HepG2 (cell line): Measurements from ENCODE around the gene NOP14. TPM values are rescaled to one million over a fixed set of nuclear protein-coding genes. Genes with fewer than 3 reads are reported as not detected.

Source experiments
- BRCA1 ChIP-seq: sonication (generic); formaldehyde crosslinking; IDR thresholded peaks from 2 replicates; pipeline ENCODE4 v1.4.0; 2020; ENCODE audit warnings: missing genetic modification reagents
- EED ChIP-seq: sonication (generic); formaldehyde crosslinking; IDR thresholded peaks from 2 replicates; pipeline ENCODE4 v1.5.0; 2020; ENCODE audit warnings: mild to moderate bottlenecking, missing genetic modification reagents
- FOSL2 ChIP-seq: sonication (generic); formaldehyde crosslinking; IDR thresholded peaks from 2 replicates; pipeline ENCODE4 v1.4.0; 2020; ENCODE audit warnings: missing genetic modification reagents
- HBP1 ChIP-seq: IDR thresholded peaks from 2 replicates; pipeline ENCODE4 v1.6.1; 2016; ENCODE audit warnings: low read depth, control low read depth
- HDAC2 ChIP-seq: sonication (generic); formaldehyde crosslinking; IDR thresholded peaks from 2 replicates; pipeline ENCODE4 v1.4.0; 2020; ENCODE audit warnings: missing genetic modification reagents
- IRX3 ChIP-seq: sonication (generic); formaldehyde crosslinking; IDR thresholded peaks from 2 replicates; pipeline ENCODE4 v1.8.1; 2023; ENCODE audit warnings: mild to moderate bottlenecking, low read depth, missing genetic modification reagents, borderline replicate concordance
- KAT7 ChIP-seq: IDR thresholded peaks from 2 replicates; pipeline ENCODE4 v1.6.1; 2018; ENCODE audit warnings: borderline replicate concordance, missing compliant biosample characterization
- KDM2A ChIP-seq: sonication (generic); formaldehyde crosslinking; IDR thresholded peaks from 2 replicates; pipeline ENCODE4 v1.4.0; 2020; ENCODE audit warnings: low read depth, missing genetic modification reagents, borderline replicate concordance
- NFE2 ChIP-seq: sonication (generic); formaldehyde crosslinking; IDR thresholded peaks from 2 replicates; pipeline ENCODE4 v1.4.0; 2020; ENCODE audit warnings: missing genetic modification reagents
- POLR2AphosphoS2 ChIP-seq: IDR thresholded peaks from 2 replicates; pipeline ENCODE4 v1.6.1; 2011; ENCODE audit warnings: low read depth, low read length, improper control_type of control experiment
- POLR2AphosphoS5 ChIP-seq: IDR thresholded peaks from 2 replicates; pipeline ENCODE4 v1.6.1; 2012; ENCODE audit warnings: low read depth, low read length
- RBM39 ChIP-seq: fragments of 200-400 bp; formaldehyde crosslinking; IDR thresholded peaks from one replicate; pipeline ENCODE4 v1.6.1; 2018; ENCODE audit warnings: antibody characterized with exemption, mild to moderate bottlenecking, low read depth, low read length; ENCODE audit not compliant: poor library complexity, severe bottlenecking
- SALL1 ChIP-seq: sonication (generic); formaldehyde crosslinking; IDR thresholded peaks from 2 replicates; pipeline ENCODE4 v1.8.0; 2022; ENCODE audit warnings: mild to moderate bottlenecking, missing genetic modification reagents
- TBL1XR1 ChIP-seq: fragments of 150-350 bp; IDR thresholded peaks from 2 replicates; pipeline ENCODE4 v1.6.1; 2014; ENCODE audit warnings: borderline replicate concordance, low read length; ENCODE audit not compliant: partially characterized antibody
- TEAD3 ChIP-seq: optimal IDR thresholded peaks from 2 replicates; pipeline ENCODE3; 2016; ENCODE audit warnings: borderline replicate concordance
- ZBTB4 ChIP-seq: sonication (generic); formaldehyde crosslinking; IDR thresholded peaks from 2 replicates; pipeline ENCODE4 v1.4.0; 2020; ENCODE audit warnings: missing genetic modification reagents, mild to moderate bottlenecking, borderline replicate concordance
- ZNF180 ChIP-seq: sonication (generic); formaldehyde crosslinking; IDR thresholded peaks from 2 replicates; pipeline ENCODE4 v1.4.0; 2020; ENCODE audit warnings: low read depth, missing genetic modification reagents, borderline replicate concordance
- ZNF430 ChIP-seq: sonication (generic); formaldehyde crosslinking; IDR thresholded peaks from 2 replicates; pipeline ENCODE4 v1.9.0; 2021; ENCODE audit warnings: mild to moderate bottlenecking, missing genetic modification reagents
- ZNF562 ChIP-seq: sonication (generic); formaldehyde crosslinking; IDR thresholded peaks from 2 replicates; pipeline ENCODE4 v1.8.0; 2022; ENCODE audit warnings: missing genetic modification reagents, borderline replicate concordance
- ZNF687 ChIP-seq: sonication (generic); formaldehyde crosslinking; IDR thresholded peaks from 2 replicates; pipeline ENCODE4 v1.5.1; 2020; ENCODE audit warnings: mild to moderate bottlenecking, missing genetic modification reagents, moderate library complexity
- ZSCAN25 ChIP-seq: sonication (generic); formaldehyde crosslinking; IDR thresholded peaks from 2 replicates; pipeline ENCODE4 v1.8.0; 2022; ENCODE audit warnings: mild to moderate bottlenecking, missing genetic modification reagents
- polyA plus RNA-seq, 8 experiments: library from polyadenylated mRNA; depleted of rRNA in 3 of 8; stranded (reverse) in 7 of 8; unstranded in 1 of 8; fragments of >200 nt; fragmentation: Illumina TruSeq in 4 of 8; extraction: Trizol in 4 of 8; gene quantifications; 2 replicates each; pipeline versions ENCODE4 v1.2.1 to v1.2.3, GENCODE V29; 2011 to 2016; ENCODE audit warnings: low read depth in 4 of 8, missing spikeins in 1 of 8, mixed read lengths in 1 of 8; ENCODE audit not compliant: insufficient read depth in 1 of 8
- total RNA-seq, 5 experiments: library from RNA; depleted of rRNA; stranded (reverse); fragments of >200 nt; fragmentation: Illumina TruSeq; extraction: Trizol; gene quantifications; 2 replicates each; pipeline ENCODE4 v1.2.3, GENCODE V29; 2016; ENCODE audit warnings: low read depth in 1 of 5

The NOP14 gene
- total and polyA plus RNA-seq, 2 of the 13 experiments (the other 11 are each of a cell fraction or from before 2014, with no cell fraction given): 6.9 to 47.9 TPM

DNA sequence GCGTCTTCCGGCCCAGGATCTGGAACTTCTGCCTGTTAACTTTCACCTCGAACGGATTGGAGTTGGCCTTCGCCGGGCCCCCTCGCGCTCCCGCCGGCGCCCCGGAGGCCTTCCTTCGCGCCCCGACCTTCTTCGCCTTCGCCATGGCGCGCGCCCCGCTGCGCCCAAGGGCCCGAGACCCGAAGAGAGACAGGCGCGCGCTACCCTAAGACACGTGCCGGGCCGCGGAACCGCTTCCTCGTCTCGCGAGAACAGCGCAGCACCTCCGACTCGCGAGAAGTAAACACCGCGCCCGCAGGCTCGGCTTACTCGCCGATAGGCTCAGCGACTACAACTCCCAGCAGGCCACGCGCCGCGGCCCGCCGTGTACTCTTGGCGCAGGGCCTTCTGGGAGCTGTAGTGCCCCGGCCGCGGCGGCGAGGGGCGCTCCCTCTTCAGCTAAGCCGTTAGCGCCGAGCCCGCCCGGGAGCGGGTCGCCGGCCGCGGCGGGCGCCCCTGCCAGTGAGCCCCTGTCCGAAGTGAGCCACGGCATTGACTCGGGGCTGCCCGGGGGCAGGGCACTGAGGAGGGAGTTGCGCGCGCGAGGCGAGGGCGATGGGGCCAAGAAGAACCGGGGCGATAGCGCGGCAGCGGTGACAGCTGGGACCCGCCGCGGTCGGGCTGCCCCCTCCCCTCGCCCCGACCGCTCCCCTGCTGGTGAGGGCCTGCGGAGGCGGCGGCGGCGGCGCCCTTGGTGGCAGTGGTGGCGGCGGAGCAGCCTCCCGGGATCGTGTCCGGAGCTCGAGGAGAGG, at the start of gene NOP14, which contains the start of gene GRK4 (continued):
- TF ChIP-seq ZNF180 (CRISPR knock-in tag) (no peak), HBP1 (peak; percentile 82; the same call in 1 of the 2 replicates), KAT7 (CRISPR knock-in tag) (peak; percentile 75; the same call in 1 of the 2 replicates), ZBTB4 (peak; percentile 69; the same call in 1 of the 2 replicates), KDM2A (peak; percentile 95), BRCA1 (CRISPR knock-in tag) (peak; percentile 97), EED (CRISPR knock-in tag) (peak; percentile 97), POLR2AphosphoS2 (no peak), TEAD3 (CRISPR knock-in tag) (peak; percentile 85), NFE2 (CRISPR knock-in tag) (no peak), TBL1XR1 (peak; percentile 37), ZSCAN25 (peak; percentile 90), ZNF562 (CRISPR knock-in tag) (peak; percentile 85; the same call in 1 of the 2 replicates), ZNF430 (CRISPR knock-in tag) (peak; percentile 94), HDAC2 (peak; percentile 84), POLR2AphosphoS5 (peak; percentile 77), ZNF687 (CRISPR knock-in tag) (peak; percentile 100), FOSL2 (CRISPR knock-in tag) (peak; percentile 52), IRX3 (peak; percentile 92), SALL1 (CRISPR knock-in tag) (peak; percentile 96), RBM39 (peak; percentile 80)
